H1 (cell line): ENCODE measurements around the gene FAM3B. TPM values are rescaled to one million over a fixed set of nuclear protein-coding genes. Genes with fewer than 3 reads are reported as not detected.

ENCODE experiments used
- CBX5 ChIP-seq: fragments of 300-800, 300-1000 bp; sonication (generic); IDR thresholded peaks from 2 replicates; pipeline ENCODE4 v1.7.1; 2016; ENCODE audit warnings: antibody characterized with exemption, low read length, low read depth
- EZH2 ChIP-seq: fragments of 200-600 bp; sonication (generic); IDR thresholded peaks from 2 replicates; pipeline ENCODE4 v1.7.1; 2012; ENCODE audit warnings: low read depth, mild to moderate bottlenecking, moderate library complexity, low read length, inconsistent platforms; ENCODE audit not compliant: severe bottlenecking
- KDM1A ChIP-seq: fragments of 200-600, 300-600 bp; sonication (generic); IDR thresholded peaks from 2 replicates; pipeline ENCODE4 v1.7.1; 2016; ENCODE audit warnings: mild to moderate bottlenecking, low read length, borderline replicate concordance
- SIX5 ChIP-seq: IDR thresholded peaks from 2 replicates; pipeline ENCODE4 v1.6.1; 2011; ENCODE audit warnings: mild to moderate bottlenecking, low read depth, low read length
- TAF7 ChIP-seq: optimal IDR thresholded peaks from 2 replicates; pipeline ENCODE3; 2011; ENCODE audit warnings: low read depth, mild to moderate bottlenecking, inconsistent platforms, low read length, moderate library complexity, borderline replicate concordance
- TBP ChIP-seq: IDR thresholded peaks from 2 replicates; pipeline ENCODE4 v1.6.1; 2011; ENCODE audit warnings: low read depth, low read length, improper control_type of control experiment
- polyA plus RNA-seq, 7 experiments: library from polyadenylated mRNA; depleted of rRNA in 3 of 7; stranded (reverse) in 5 of 7; unstranded in 2 of 7; fragments of >200 nt in 5 of 7; fragments of 200-250 nt in 2 of 7; gene quantifications; 1 replicate in 5 of 7; 2 replicates in 1 of 7; 4 replicates in 1 of 7; pipeline versions ENCODE4 v1.2.1 to v1.2.3, GENCODE V29; 2011 to 2013; ENCODE audit warnings: missing spikeins in 2 of 7, mixed read lengths in 2 of 7
- total RNA-seq: library from RNA; stranded (reverse); fragmentation: NEBNext Ultra II Directional; extraction: Animal tissue kit (Norgen Biotek cat#: 25700); gene quantifications from 2 replicates; pipeline ENCODE4 v1.2.1, GENCODE V29; 2021
- TF ChIP-seq, protein P1 (sequence below): fragments of 300-600 bp; sonication (generic); IDR thresholded peaks from 2 replicates; pipeline ENCODE4 v1.7.1; 2012; ENCODE audit warnings: low read length, moderate library complexity, mild to moderate bottlenecking, inconsistent platforms; ENCODE audit not compliant: insufficient replicate concordance

FAM3B gene
- total and polyA plus RNA-seq, 2 of the 8 experiments (the other 6 are each of a cell fraction or from before 2014, with no cell fraction given): 2.0 TPM

DNA sequence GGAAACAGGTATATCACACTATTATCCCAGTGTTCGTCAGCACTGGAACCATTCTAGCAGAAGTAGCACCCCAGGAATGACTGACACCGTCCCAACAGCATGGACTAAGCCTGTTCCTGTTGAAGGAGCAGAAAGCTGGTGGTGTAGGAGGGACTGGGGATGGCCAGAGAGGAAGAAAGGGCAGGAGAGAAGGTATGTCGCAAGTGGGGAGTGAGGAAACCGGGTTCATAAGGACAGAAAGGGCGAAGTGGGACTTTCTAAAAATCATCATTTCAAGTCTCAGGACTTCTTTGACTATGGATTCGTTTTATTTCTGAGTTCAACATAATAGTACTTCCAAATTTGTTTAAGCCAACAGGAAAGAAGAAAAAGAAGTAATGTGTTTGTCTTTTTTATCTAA, 89.7 kb downstream of the FAM3B start (continued):
- TF ChIP-seq TBP (no peak), SIX5 (no peak), CBX5 (no peak), KDM1A (no peak), EZH2 (no peak), TAF7 (no peak)
- TF ChIP-seq, protein P1, sequence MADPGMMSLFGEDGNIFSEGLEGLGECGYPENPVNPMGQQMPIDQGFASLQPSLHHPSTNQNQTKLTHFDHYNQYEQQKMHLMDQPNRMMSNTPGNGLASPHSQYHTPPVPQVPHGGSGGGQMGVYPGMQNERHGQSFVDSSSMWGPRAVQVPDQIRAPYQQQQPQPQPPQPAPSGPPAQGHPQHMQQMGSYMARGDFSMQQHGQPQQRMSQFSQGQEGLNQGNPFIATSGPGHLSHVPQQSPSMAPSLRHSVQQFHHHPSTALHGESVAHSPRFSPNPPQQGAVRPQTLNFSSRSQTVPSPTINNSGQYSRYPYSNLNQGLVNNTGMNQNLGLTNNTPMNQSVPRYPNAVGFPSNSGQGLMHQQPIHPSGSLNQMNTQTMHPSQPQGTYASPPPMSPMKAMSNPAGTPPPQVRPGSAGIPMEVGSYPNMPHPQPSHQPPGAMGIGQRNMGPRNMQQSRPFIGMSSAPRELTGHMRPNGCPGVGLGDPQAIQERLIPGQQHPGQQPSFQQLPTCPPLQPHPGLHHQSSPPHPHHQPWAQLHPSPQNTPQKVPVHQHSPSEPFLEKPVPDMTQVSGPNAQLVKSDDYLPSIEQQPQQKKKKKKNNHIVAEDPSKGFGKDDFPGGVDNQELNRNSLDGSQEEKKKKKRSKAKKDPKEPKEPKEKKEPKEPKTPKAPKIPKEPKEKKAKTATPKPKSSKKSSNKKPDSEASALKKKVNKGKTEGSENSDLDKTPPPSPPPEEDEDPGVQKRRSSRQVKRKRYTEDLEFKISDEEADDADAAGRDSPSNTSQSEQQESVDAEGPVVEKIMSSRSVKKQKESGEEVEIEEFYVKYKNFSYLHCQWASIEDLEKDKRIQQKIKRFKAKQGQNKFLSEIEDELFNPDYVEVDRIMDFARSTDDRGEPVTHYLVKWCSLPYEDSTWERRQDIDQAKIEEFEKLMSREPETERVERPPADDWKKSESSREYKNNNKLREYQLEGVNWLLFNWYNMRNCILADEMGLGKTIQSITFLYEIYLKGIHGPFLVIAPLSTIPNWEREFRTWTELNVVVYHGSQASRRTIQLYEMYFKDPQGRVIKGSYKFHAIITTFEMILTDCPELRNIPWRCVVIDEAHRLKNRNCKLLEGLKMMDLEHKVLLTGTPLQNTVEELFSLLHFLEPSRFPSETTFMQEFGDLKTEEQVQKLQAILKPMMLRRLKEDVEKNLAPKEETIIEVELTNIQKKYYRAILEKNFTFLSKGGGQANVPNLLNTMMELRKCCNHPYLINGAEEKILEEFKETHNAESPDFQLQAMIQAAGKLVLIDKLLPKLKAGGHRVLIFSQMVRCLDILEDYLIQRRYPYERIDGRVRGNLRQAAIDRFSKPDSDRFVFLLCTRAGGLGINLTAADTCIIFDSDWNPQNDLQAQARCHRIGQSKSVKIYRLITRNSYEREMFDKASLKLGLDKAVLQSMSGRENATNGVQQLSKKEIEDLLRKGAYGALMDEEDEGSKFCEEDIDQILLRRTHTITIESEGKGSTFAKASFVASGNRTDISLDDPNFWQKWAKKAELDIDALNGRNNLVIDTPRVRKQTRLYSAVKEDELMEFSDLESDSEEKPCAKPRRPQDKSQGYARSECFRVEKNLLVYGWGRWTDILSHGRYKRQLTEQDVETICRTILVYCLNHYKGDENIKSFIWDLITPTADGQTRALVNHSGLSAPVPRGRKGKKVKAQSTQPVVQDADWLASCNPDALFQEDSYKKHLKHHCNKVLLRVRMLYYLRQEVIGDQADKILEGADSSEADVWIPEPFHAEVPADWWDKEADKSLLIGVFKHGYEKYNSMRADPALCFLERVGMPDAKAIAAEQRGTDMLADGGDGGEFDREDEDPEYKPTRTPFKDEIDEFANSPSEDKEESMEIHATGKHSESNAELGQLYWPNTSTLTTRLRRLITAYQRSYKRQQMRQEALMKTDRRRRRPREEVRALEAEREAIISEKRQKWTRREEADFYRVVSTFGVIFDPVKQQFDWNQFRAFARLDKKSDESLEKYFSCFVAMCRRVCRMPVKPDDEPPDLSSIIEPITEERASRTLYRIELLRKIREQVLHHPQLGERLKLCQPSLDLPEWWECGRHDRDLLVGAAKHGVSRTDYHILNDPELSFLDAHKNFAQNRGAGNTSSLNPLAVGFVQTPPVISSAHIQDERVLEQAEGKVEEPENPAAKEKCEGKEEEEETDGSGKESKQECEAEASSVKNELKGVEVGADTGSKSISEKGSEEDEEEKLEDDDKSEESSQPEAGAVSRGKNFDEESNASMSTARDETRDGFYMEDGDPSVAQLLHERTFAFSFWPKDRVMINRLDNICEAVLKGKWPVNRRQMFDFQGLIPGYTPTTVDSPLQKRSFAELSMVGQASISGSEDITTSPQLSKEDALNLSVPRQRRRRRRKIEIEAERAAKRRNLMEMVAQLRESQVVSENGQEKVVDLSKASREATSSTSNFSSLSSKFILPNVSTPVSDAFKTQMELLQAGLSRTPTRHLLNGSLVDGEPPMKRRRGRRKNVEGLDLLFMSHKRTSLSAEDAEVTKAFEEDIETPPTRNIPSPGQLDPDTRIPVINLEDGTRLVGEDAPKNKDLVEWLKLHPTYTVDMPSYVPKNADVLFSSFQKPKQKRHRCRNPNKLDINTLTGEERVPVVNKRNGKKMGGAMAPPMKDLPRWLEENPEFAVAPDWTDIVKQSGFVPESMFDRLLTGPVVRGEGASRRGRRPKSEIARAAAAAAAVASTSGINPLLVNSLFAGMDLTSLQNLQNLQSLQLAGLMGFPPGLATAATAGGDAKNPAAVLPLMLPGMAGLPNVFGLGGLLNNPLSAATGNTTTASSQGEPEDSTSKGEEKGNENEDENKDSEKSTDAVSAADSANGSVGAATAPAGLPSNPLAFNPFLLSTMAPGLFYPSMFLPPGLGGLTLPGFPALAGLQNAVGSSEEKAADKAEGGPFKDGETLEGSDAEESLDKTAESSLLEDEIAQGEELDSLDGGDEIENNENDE: no peak
- TF ChIP-seq, all 59 proteins: peak for 0
